ENCODE measurements around the gene SLC34A3.

The SLC34A3 gene

GRCh38 chr9:137195525-137196220 is 35.0 kb upstream of the SLC34A3 start:
- DNase-seq (ENCODE audit: low read depth) = no peak

DNA sequence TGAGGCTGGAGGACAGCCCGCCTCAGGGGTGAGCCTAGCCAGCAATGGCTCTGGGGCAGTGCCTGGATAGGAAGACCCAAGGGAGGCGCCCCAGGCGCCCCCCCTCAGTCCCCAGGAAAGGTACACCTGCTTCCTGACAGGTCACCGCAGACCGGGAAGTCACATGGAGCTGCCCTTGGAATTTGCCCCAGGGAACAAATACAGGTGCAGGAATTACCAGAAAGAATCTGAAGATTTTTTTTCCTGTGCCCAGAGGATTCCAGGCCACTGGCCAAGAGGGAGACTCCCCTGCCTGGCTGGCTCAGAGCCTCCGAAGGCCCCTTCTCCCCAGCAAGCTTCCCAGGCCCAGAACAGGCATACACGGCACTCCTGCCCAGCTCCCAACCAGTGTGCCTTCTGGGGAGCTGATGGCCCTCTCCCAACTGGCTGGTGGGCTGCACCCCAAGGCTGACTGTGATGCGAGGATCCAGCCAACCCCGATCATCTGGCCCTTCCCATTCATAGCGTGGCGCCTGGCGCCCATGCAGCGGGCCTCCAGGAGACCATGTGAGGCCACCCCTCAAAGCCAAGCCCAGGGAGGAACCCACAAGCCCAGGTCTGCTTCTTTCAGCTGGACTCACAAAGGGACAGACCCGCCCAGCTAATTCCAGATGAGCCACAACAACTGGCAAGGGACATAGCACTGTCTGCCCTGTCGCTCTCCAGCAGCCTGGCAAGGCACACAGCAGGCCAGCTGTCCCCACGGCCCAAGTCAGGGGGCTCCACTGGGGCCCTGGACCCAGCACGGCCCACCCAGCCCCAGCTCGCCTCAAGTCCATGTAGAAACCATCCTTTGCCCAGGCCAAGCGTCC is 32.4 kb upstream of the SLC34A3 start:
- no peak for DNase-seq (ENCODE audit: low read depth)

DNA sequence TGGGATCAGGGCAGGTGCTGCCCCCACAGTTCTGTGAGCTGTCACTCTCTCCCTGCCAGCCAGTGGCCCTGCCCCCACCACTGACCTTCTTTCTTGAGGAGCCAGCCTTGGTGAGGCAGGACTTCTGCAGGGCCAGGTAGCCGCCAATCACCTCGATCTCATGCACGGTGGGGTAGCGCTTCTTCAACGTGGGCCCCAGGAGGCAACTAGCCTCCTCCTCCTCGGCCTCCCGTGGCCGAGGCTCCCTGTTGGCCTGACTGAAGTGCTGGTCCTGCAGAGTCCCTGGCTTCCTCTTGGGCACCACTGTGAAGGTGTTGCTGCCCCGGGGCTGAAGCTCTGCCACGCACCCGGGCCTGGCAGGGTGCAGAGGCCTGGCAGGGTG is 31.8 kb upstream of the SLC34A3 start:
- DNase-seq (ENCODE audit: low read depth) = no peak

GRCh38 chr9:137199411-137200121 is 31.1 kb upstream of the SLC34A3 start:
- no peak for DNase-seq (ENCODE audit: low read depth)

DNA sequence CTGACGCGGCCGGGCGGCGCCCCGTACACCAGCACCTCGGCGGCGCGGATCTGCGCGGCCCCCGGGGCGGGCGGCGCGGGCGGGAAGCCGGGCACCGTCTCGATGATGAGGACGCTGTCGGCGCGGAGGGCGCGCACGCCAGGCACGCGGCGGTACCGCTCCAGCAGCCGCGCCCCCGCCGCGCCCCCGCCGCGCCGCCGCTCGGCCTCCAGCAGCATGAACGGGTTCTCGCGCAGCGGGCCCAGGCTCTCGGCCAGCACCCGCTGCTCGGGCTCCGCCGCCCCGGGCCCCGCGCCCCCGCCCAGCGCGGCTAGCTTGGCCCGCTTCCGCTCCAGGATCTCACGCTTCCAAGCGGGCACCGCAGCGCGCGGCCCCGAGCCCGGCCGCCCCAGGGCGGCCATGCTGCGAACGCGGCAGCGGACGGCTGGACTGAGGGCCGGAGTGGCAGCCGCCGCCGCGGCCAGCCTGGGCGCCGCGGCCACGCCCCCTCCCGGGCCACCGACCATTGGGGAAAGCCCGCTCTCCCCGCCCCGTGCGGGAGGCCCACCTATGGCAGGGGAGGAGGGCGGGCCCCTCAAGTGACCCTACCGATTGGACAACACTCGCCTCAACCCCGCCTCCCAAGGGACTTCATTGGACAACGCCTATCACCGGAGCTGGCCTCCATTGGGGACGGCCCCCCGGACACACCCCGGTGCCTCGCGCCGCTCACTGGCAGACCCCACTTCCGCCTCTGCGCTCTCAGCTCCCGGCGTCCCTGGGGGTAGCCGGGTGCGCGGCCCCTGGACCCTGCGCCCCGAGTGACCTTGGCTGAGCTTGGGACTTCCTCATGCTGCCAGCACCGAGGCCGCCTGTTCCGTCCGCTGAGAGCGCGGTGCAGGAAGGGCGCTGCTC is 30.1 kb upstream of the SLC34A3 start, which contains the start of gene TPRN:
Gene TPRN (minus strand): TSS at position 431 of the 894 bp plus-strand sequence. CDS start 30 bp downstream, at position 401.
- DNase-seq (ENCODE audit: low read depth) = peak; percentile 97

GRCh38 chr9:137201205-137201868 is 29.4 kb upstream of the SLC34A3 start:
- no peak for DNase-seq (ENCODE audit: low read depth)

DNA sequence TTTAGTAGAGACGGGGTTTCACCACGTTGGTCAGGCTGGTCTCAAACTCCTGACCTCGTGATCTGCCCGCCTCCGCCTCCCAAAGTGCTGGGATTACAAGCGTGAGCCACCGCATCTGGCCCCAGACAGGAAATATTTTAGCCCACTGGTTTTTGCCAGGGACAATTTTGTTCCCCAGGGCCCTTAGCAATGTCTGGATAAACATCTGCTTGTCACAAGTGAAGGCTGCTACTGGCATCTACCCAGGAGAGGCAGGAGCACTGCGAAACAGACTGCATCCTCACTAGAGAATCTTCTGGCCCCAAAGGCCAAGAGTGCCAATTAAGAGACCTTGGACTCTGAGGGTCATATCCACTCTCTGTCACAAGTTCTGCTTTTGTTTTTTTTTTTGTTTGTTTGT is 27.7 kb upstream of the SLC34A3 start:
- DNase-seq (ENCODE audit: low read depth) = no peak

DNA sequence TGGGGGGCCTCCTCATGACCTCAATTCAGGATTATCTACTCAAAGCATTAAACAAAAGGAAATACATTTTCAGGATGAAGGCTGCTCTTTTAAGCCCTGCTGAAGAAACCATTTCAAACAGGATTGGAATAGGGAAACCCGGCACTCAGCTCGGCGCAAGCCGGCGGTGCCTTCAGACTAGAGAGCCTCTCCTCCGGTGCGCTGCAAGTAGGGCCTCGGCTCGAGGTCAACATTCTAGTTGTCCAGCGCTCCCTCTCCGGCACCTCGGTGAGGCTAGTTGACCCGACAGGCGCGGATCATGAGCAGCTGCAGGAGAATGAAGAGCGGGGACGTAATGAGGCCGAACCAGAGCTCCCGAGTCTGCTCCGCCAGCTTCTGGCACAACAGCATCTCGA is 26.0 kb upstream of the SLC34A3 start:
- DNase-seq (ENCODE audit: low read depth) = no peak

DNA sequence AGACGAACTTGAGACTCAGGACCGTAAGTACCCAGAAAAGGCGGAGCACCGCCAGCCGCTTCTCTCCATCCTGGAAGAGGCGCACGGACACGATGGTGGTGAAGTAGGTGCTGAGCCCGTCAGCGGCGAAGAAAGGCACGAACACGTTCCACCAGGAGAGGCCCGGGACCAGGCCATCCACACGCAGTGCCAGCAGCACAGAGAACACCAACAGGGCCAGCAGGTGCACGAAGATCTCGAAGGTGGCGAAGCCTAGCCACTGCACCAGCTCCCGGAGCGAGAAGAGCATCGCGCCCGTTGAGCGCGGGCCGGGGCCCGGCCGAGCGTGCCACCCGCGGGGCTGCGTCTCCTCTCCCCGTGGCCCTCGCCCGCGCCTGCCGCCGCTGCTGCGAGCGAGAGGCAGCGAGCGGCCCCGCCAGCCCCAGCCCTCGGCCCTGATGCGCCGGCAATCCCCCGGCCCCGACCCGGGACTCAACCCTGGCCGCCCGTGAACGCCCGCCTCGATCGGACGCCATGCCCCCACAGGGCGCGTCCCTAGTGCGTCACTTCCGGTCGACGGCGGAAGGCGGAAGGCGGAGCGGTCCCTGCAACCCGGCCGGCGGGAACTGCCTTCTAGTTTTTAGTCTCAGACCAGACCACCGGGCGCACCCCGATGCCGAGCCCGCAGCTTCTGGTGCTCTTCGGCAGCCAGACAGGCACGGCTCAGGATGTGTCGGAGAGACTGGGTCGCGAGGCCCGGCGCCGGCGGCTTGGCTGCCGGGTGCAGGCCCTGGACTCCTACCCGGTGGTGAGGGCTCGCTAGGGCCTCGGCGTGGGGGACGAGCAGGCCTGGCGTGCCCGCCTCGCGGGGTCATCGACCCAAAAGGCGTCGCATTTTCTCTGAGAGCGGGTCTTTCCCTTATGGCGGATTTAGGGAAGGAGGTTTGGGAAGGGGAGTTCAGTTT is 25.3 kb upstream of the SLC34A3 start, which contains the start of the genes NDOR1 and TMEM203:
Gene NDOR1 (plus strand): TSS at position 575 of the 944 bp plus-strand sequence. CDS start 78 bp downstream, at position 653.
Gene TMEM203 (minus strand): TSS at position 523 of the 944 bp plus-strand sequence. CDS start 234 bp downstream, at position 289.
- DNase-seq (ENCODE audit: low read depth) = peak; percentile 93

GRCh38 chr9:137206602-137207001 is 24.1 kb upstream of the SLC34A3 start:
- DNase-seq (ENCODE audit: low read depth) = no peak

DNA sequence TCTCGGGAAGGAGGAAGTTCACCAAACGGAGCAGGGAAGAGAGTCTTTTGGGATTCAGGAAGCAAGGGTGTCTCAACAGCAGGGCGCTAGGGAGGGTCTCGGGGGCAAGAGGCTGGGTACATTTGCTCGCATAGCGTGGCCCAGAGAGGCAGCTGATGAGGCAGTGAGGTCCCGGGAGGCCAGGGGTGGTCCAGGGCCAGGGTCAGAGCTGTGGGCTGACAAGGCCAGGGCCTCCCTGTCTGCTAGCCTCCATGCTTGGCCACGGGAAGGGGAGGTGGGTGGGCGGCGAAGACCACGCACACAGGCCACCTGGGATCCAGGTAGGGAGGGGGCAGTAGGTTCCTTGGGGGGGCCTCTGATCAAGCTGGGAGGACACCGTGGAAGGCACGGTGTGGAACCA is 19.2 kb upstream of the SLC34A3 start:
- no peak for DNase-seq (ENCODE audit: low read depth)

- DNase-seq (ENCODE audit: low read depth) = no peak
Measured at GRCh38 chr9:137212520-137212919, 18.2 kb upstream of the SLC34A3 start.

DNA sequence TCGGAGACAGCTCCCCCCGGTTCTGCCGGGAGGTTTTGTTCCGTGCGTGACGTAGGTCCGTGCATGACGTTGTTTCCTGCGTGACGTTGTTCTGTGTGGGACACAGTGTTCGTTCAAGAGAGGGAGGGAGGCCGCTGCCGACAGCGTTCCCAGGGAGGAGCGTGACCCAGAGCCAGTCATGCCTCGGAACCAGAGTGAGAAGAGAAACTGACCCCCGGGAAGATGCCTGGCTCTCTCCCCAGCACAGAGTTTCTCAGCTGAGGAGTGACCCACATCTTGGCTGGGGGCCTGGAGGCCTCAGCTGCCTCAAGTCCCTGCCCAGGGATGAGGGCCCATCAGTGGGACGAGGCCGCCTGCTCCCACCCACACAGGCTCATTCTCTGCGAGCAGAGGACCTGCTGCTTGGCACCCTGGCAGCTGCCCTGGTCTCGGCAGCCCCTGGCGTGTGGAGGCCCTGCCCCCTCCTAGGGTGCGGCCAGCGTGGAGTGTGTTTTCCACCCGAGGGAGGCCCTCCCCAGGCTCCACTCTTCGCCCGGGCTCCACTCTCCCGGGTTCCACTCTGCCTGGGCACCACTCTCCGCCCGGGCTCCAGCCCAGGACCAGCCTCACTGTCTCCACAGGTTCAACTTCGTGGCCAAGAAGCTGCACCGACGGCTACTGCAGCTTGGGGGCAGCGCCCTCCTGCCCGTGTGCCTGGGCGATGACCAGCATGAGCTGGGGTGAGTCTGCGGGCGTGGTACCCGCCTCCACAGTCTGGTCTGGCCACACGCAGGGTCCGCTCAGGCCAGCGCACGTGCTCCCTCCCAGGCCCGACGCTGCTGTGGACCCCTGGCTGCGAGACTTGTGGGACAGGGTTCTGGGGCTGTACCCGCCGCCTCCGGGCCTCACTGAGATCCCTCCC is 17.3 kb upstream of the SLC34A3 start:
- no peak for DNase-seq (ENCODE audit: low read depth)

- DNase-seq (ENCODE audit: low read depth) = no peak
Measured at GRCh38 chr9:137214620-137215019, 16.1 kb upstream of the SLC34A3 start.

DNA sequence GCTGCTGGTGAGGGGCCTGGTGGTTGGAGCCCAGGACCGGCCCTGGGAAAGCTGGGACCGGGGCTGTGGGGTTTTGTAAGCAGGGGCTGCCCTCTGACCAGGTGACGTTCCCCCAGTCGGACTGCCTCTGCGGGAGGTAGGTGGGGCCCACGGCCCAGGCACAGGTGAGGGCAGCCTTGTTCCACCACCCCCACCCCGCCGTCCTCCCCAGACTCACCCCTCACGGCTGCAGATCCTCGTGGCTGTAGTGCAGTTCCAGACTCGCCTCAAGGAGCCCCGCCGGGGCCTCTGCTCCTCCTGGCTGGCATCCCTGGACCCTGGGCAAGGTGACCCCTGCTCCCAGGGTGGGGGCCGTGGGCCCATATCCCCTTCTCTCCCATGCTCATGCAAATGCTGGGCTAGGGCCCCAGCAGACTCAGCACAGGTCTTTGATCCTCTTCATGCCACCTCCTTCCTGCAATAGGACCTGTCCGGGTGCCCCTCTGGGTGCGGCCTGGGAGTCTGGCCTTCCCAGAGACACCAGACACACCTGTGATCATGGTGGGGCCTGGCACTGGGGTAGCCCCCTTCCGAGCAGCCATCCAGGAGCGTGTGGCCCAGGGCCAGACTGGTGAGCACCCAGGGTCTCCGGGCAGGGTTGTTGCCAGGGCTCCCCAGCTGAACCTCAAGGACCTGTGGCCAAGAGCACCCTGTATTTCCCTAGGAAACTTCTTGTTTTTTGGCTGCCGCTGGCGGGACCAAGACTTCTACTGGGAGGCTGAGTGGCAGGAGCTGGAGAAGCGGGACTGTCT is 15.3 kb upstream of the SLC34A3 start:
- DNase-seq (ENCODE audit: low read depth) = no peak

DNA sequence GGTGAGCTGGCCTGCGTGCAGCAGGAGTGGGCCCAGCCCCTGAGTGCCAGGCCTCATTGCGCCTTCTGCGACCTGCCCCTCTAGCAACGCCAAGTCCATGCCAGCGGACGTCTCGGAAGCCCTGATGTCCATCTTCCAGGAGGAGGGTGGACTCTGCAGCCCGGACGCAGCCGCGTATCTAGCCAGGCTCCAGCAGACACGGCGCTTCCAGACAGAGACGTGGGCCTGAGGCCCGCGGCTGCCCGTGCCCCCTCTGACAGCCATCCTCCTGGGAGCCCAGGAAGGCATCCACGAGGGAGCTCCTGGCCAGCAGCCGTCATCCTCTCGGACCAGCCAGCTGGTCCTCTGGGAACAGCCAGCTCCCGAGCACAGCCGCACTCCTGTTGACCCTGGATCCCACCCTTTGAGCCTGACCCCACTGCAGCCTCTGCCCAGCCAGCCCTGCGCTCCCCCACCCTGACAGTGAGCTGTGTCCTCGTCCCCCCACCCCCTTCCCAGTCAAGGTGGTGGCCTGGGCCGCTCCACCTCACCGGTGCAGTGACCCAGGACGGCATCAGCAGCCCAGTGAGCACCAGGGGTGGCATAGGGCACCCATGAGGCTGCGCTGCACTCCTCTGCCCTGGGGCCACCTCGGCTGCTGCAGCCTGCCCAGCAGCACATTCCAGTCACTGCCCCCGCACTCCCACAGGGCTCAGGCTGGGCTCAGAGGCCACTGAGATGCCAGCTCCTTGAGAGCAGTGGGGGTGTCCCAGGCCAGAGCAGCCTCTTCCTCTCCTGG is 14.3 kb upstream of the SLC34A3 start:
- no peak for DNase-seq (ENCODE audit: low read depth)

Data from activated T-cell treated with anti-CD3 and anti-CD28 coated beads for 48 hours (primary cell).